GM12878 (cell line): Measurements from ENCODE around the gene TMEM91. TPM values are rescaled to one million over a fixed set of nuclear protein-coding genes. Genes with fewer than 3 reads are reported as not detected.

ENCODE experiments used
- ATAC-seq: fragments of 200-7000 bp; cut with Tn5 transposase; 3 replicates; pipeline ENCODE4 v1.9.1; 2020; ENCODE audit warnings: mild to moderate bottlenecking, moderate library complexity
- BruUV-seq: library from RNA; stranded (reverse); fragments of 400-500 nt; replicated peaks from 2 replicates; lab custom pipeline; 2021; lab: Mats Ljungman, UMichigan
- CTCF ChIA-PET: fragments of 300-600 bp; sonication (Branson Sonifier 250); formaldehyde crosslinking; extraction: SDS; loops from one replicate; lab custom pipeline; 2021; ENCODE audit warnings: inconsistent platforms; lab: Yijun Ruan, JAX
- POLR2A ChIA-PET: fragments of 350-600 bp; formaldehyde crosslinking; extraction: SDS; loops from one replicate; lab custom pipeline; 2021; ENCODE audit warnings: inconsistent platforms; lab: Charles Lee
- RAD21 ChIA-PET: fragments of 300-600 bp; sonication (Branson Sonifier 250); formaldehyde crosslinking; loops from one replicate; lab custom pipeline; 2023; ENCODE audit warnings: antibody characterized with exemption; ENCODE audit not compliant: unreplicated experiment; lab: Charles Lee
- SMC1A ChIA-PET: fragments of 300-600 bp; sonication (Branson Sonifier 250); formaldehyde crosslinking; loops from one replicate; lab custom pipeline; 2023; ENCODE audit not compliant: unreplicated experiment, uncharacterized antibody; lab: Charles Lee
- DNase-seq: peaks from one replicate; pipeline ENCODE4 v3.0.0-alpha.2; 2011; ENCODE audit warnings: low read depth, low spot score
- FAIRE-seq: peaks from 3 replicates; lab custom pipeline; 2011; peaks lifted over from hg19 to GRCh38; lab: Jason Lieb, UNC
- H2AFZ ChIP-seq: 2 replicates; pipeline ENCODE4 v1.6.0; 2011; ENCODE audit warnings: low read depth, low read length, control low read depth; ENCODE audit not compliant: control insufficient read depth
- H3K27ac ChIP-seq: 2 replicates; pipeline ENCODE4 v1.5.1; 2011; ENCODE audit warnings: control low read depth; ENCODE audit not compliant: control insufficient read depth, insufficient read depth
- H3K27me3 ChIP-seq, 2 experiments: replicated peaks in 1 of 2; 2 replicates each; pipeline versions ENCODE4 v1.6.0 to v1.6.1; 2011; ENCODE audit warnings: low read length in 1 of 2; ENCODE audit not compliant: control insufficient read depth in 2 of 2, insufficient read depth in 2 of 2
- H3K36me3 ChIP-seq, 2 experiments: 2 replicates each; pipeline ENCODE4 v1.5.1; 2011; ENCODE audit warnings: low read length in 1 of 2; ENCODE audit not compliant: control insufficient read depth in 2 of 2, insufficient read depth in 2 of 2
- H3K4me1 ChIP-seq: 2 replicates; pipeline ENCODE4 v1.6.1; 2011; ENCODE audit warnings: mild to moderate bottlenecking, low read length, moderate library complexity, mixed read lengths; ENCODE audit not compliant: control insufficient read depth, insufficient read depth
- H3K4me2 ChIP-seq: 2 replicates; pipeline ENCODE4 v1.6.0; 2011; ENCODE audit warnings: control low read depth; ENCODE audit not compliant: control insufficient read depth, insufficient read depth
- H3K4me3 ChIP-seq: fragments of 200-600 bp; sonication (generic); 2 replicates; pipeline ENCODE4 v1.5.1; 2016
- H3K79me2 ChIP-seq: 2 replicates; pipeline ENCODE4 v1.6.0; 2011; ENCODE audit warnings: low read length; ENCODE audit not compliant: control insufficient read depth, insufficient read depth
- H3K9ac ChIP-seq: 2 replicates; pipeline ENCODE4 v1.8.0; 2011; ENCODE audit warnings: low read length, control low read depth, mixed read lengths; ENCODE audit not compliant: control insufficient read depth, insufficient read depth
- H3K9me3 ChIP-seq: replicated peaks from 3 replicates; pipeline ENCODE4 v1.5.1; 2011; ENCODE audit warnings: mild to moderate bottlenecking, low read length; ENCODE audit not compliant: control insufficient read depth, insufficient read depth
- H4K20me1 ChIP-seq: 2 replicates; pipeline ENCODE4 v1.6.0; 2011; ENCODE audit not compliant: control insufficient read depth, insufficient read depth
- EP300 ChIP-seq, 2 experiments: fragments of 150-350 bp in 1 of 2; IDR thresholded peaks; 2 replicates each; pipeline ENCODE4 v1.6.1; 2011 to 2012; ENCODE audit warnings: low read depth in 2 of 2, low read length in 2 of 2, borderline replicate concordance in 1 of 2, improper control_type of control experiment in 1 of 2, inconsistent platforms in 1 of 2; ENCODE audit not compliant: control insufficient read depth in 1 of 2
- ESRRA ChIP-seq: IDR thresholded peaks from 2 replicates; pipeline ENCODE4 v1.6.1; 2012; ENCODE audit warnings: mild to moderate bottlenecking, low read length, improper control_type of control experiment
- IKZF1 ChIP-seq: fragments of 450-650 bp; conservative IDR thresholded peaks from 2 replicates; pipeline ENCODE4 v1.6.1; 2017; ENCODE audit warnings: antibody characterized with exemption, mild to moderate bottlenecking
- NBN ChIP-seq: fragments of 450-650 bp; IDR thresholded peaks from 2 replicates; pipeline ENCODE4 v1.6.1; 2016
- RAD51 ChIP-seq: fragments of 450-650 bp; IDR thresholded peaks from 2 replicates; pipeline ENCODE4 v1.6.1; 2016; ENCODE audit warnings: moderate library complexity, mild to moderate bottlenecking, inconsistent platforms
- SMARCA5 ChIP-seq: fragments of 450-650 bp; IDR thresholded peaks from 2 replicates; pipeline ENCODE4 v1.6.1; 2017; ENCODE audit warnings: mild to moderate bottlenecking
- SP1 ChIP-seq: IDR thresholded peaks from one replicate; pipeline ENCODE4 v1.6.1; 2011; ENCODE audit warnings: low read depth, low read length
- SUZ12 ChIP-seq: fragments of 200-600 bp; sonication (generic); IDR thresholded peaks from one replicate; pipeline ENCODE4 v1.6.1; 2018; ENCODE audit warnings: antibody characterized with exemption, mild to moderate bottlenecking; ENCODE audit not compliant: unreplicated experiment
- ZNF217 ChIP-seq: fragments of 450-650 bp; IDR thresholded peaks from 2 replicates; pipeline ENCODE4 v1.6.1; 2017; ENCODE audit warnings: antibody characterized with exemption, mild to moderate bottlenecking
- ZNF384 ChIP-seq: IDR thresholded peaks from 2 replicates; pipeline ENCODE4 v1.6.1; 2012; ENCODE audit warnings: low read depth, mild to moderate bottlenecking, low read length, improper control_type of control experiment, borderline replicate concordance
- ZZZ3 ChIP-seq: IDR thresholded peaks from 2 replicates; pipeline ENCODE4 v1.6.1; 2011; ENCODE audit warnings: low read depth; ENCODE audit not compliant: control insufficient read depth, insufficient read length
- WGBS: methylation state at CpG from one replicate; pipeline ENCODE4 v1.1.6; 2016; ENCODE audit warnings: low lambda C conversion rate; ENCODE audit not compliant: insufficient replicate concordance, insufficient coverage; ENCODE audit errors: missing lambda C conversion rate; 5-methylcytosine and 5-hydroxymethylcytosine counted together
- in situ Hi-C: fragments of 300-500 bp; cut with MboI; formaldehyde crosslinking; loops from 9 replicates; pipeline ENCODE4 v1.14.3; 2018; ENCODE audit warnings: mixed read lengths
- intact Hi-C: fragments of 100-400 bp; cut with micrococcal nuclease; formaldehyde crosslinking; loops from one replicate; pipeline ENCODE4 v1.14.2; 2022; ENCODE audit not compliant: unreplicated experiment
- polyA plus RNA-seq, 11 experiments: library from polyadenylated mRNA; depleted of rRNA in 4 of 11; unstranded in 6 of 11; stranded (reverse) in 5 of 11; fragments of >200 nt; fragmentation: Nextera tagmentation in 4 of 11; fragmentation: Illumina TruSeq in 1 of 11; extraction: Ambion mirVana in 4 of 11; extraction: Trizol in 1 of 11; gene quantifications; 1 replicate in 1 of 11; 2 replicates in 10 of 11; pipeline versions ENCODE4 v1.2.1 to v1.2.3, GENCODE V29; 2011 to 2016; ENCODE audit warnings: inconsistent platforms in 2 of 11, missing spikeins in 2 of 11, low read depth in 1 of 11
- total RNA-seq, 4 experiments: library from RNA; depleted of rRNA in 3 of 4; stranded (reverse); fragments of >200 nt in 3 of 4; fragmentation: Illumina TruSeq in 1 of 4; extraction: Trizol in 1 of 4; gene quantifications; 2 replicates each; pipeline versions ENCODE4 v1.2.1 to v1.2.3, GENCODE V29; 2013 to 2021
- TF ChIP-seq, protein P1 (sequence below): fragments of 450-650 bp; IDR thresholded peaks from 2 replicates; pipeline ENCODE4 v1.6.1; 2017; ENCODE audit warnings: mild to moderate bottlenecking, moderate library complexity

Gene TMEM91
- total and polyA plus RNA-seq, 10 of the 15 experiments (the other 5 are each of a cell fraction or from before 2014, with no cell fraction given), result 1.5 to 5.5 (median 2.7) TPM

DNA sequence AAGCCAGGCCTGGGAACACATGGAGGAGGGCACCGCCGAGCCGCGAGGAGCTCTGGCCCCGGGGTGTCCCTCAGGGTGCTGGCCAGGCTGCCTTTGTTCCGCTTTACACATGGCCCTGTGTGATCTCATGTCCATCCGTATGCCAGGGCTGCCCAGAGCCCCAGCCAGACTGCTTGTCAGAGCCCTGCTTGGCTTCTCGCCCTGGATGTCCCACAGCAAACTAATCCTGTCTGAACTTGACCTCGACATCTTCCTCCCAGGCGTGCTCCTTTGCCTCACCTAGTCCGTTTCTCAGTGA, 35.6 kb downstream of the TMEM91 start:
- in situ Hi-C loops (no loop called here), intact Hi-C loops (no loop called here)
- Histone ChIP-seq H4K20me1 (no peaks in the 10 kb centered on the region), H3K9me3 (no peaks in the 10 kb centered on the region), H3K36me3 (peaks cover 0 to 3% of the 10 kb centered on the region in 2 experiments; a peak in 3 of 4 replicates), H3K79me2 (peaks cover 5% of the 10 kb centered on the region), H2AFZ (no peak overlapping the region), H3K4me1 (peaks cover 18% of the 10 kb centered on the region), H3K4me3 (no peak overlapping the region), H3K4me2 (no peak overlapping the region), H3K9ac (no peak overlapping the region), H3K27me3 (no peaks in the 10 kb centered on the region), H3K27ac (no peak overlapping the region)
- ChIA-PET SMC1A (no interaction called here), CTCF (no interaction called here), POLR2A (no interaction called here), RAD21 (no interaction called here)
- FAIRE-seq (no peak), DNase-seq (no peak), ATAC-seq (no peak)
- TF ChIP-seq RAD51, result no peak
- no peak for TF ChIP-seq ZNF384
- no peak for TF ChIP-seq SP1
- TF ChIP-seq ZNF217, result no peak
- no peak for TF ChIP-seq IKZF1
- no peak for TF ChIP-seq ZZZ3
- no peak for TF ChIP-seq NBN
- no peak for TF ChIP-seq SUZ12
- TF ChIP-seq ESRRA, result no peak
- no peak for TF ChIP-seq EP300 (IDR thresholded peaks at IDR 0.05; ENCODE audit: borderline replicate concordance in 1 of 2, control insufficient read depth in 1 of 2, low read depth in 2 of 2, low read length in 2 of 2)
- TF ChIP-seq, protein P1, sequence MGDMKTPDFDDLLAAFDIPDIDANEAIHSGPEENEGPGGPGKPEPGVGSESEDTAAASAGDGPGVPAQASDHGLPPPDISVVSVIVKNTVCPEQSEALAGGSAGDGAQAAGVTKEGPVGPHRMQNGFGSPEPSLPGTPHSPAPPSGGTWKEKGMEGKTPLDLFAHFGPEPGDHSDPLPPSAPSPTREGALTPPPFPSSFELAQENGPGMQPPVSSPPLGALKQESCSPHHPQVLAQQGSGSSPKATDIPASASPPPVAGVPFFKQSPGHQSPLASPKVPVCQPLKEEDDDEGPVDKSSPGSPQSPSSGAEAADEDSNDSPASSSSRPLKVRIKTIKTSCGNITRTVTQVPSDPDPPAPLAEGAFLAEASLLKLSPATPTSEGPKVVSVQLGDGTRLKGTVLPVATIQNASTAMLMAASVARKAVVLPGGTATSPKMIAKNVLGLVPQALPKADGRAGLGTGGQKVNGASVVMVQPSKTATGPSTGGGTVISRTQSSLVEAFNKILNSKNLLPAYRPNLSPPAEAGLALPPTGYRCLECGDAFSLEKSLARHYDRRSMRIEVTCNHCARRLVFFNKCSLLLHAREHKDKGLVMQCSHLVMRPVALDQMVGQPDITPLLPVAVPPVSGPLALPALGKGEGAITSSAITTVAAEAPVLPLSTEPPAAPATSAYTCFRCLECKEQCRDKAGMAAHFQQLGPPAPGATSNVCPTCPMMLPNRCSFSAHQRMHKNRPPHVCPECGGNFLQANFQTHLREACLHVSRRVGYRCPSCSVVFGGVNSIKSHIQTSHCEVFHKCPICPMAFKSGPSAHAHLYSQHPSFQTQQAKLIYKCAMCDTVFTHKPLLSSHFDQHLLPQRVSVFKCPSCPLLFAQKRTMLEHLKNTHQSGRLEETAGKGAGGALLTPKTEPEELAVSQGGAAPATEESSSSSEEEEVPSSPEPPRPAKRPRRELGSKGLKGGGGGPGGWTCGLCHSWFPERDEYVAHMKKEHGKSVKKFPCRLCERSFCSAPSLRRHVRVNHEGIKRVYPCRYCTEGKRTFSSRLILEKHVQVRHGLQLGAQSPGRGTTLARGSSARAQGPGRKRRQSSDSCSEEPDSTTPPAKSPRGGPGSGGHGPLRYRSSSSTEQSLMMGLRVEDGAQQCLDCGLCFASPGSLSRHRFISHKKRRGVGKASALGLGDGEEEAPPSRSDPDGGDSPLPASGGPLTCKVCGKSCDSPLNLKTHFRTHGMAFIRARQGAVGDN, result no peak
- TF ChIP-seq SMARCA5, result no peak
- WGBS, result 74% methylated on average over 11 of the region's 11 CpGs
- no TSS peak for BruUV-seq
